HCEC 1CT (cell line): ENCODE measurements around the gene SEL1L3.

Source experiments
- DNase-seq: peaks from one replicate; pipeline ENCODE4 v3.0.0-alpha.2; 2017

Gene SEL1L3

GRCh38 chr4:25815586-25815985 is 47.2 kb downstream of the SEL1L3 start:
- DNase-seq: no peak

GRCh38 chr4:25814301-25815136 is 48.3 kb downstream of the SEL1L3 start:
- no peak for DNase-seq

GRCh38 chr4:25813448-25814106 is 49.2 kb downstream of the SEL1L3 start:
- DNase-seq: peak; percentile 69

DNA sequence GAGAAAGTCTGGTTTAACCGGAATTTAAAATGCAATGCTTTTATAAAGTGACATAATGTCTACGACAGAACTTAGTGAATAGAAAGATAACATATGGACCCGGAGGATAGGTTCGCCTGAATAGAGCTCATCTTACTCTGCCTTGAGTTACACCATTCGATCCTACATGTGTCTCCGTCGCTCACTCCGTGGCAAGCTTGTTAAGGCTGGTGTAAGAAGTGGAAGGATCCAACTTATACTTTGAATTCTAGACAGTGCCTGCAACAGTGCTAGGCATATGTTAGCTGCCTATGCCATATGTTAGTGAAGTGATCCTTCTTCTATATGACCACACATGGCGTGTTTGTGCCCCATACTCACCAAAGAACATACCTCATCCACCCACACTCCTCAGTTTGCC is 50.9 kb downstream of the SEL1L3 start:
- DNase-seq: no peak

DNA sequence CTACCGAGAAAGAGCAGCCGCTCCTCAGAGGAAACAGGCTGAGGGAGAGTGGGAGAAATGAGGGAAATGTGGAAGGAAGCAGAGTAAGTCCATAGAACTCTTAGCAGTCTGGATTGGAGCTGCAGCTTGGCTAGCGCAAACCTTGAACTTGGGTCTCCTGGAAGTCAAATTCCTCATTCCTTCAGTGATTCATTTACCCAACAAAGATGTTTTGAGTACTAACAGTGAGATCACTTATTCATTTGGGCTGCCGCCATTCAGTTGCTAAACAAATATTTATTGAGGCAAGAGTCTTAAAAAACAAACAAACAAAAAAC is 51.5 kb downstream of the SEL1L3 start:
- DNase-seq: no peak

DNA sequence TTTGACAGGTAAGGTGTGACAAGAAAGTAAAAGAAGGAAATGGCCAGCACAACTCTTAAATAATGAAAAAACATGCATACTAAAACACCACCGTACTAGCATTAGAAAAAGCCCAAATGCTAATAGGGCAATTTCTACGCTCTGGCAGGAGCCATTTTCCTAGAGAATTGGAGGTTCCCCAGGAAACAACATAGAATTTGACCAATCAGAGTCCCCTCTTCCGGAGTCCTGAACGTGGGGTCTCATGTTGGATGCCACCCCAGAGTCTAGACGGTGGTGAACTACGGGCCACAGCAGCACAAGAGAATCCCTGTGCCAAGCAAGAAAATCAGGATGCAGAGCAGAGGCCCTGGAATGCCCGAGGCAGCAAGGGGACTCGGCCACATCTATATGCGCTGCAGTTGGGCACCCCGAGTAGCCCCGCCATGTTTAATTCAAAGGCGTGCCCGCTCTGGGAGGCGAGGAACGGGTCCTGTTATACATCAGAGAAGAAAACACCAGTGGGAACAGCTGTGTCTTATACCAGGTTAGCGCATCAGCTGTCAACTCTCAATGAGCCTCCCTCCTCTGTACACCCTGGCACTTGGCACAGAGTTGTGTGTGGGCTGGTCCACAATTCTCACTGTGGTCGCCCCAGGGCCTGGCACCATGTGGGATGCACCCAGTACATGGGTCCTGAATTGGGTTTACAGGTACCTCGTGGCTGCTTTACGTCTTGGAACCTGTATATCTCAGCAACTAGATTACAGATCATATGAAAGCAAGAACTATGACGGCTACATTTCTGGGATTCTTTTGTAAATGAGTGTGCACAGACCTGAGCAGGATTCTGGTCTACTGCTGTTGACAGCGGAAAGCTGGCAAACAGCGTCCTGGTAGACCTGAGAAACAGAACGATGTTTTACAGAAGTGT is 52.1 kb downstream of the SEL1L3 start:
- no peak for DNase-seq

- no peak for DNase-seq
Measured at GRCh38 chr4:25809996-25810395, 52.8 kb downstream of the SEL1L3 start.

GRCh38 chr4:25807102-25807728 is 55.6 kb downstream of the SEL1L3 start:
- no peak for DNase-seq

GRCh38 chr4:25805255-25805860 is 57.4 kb downstream of the SEL1L3 start:
- no peak for DNase-seq

DNA sequence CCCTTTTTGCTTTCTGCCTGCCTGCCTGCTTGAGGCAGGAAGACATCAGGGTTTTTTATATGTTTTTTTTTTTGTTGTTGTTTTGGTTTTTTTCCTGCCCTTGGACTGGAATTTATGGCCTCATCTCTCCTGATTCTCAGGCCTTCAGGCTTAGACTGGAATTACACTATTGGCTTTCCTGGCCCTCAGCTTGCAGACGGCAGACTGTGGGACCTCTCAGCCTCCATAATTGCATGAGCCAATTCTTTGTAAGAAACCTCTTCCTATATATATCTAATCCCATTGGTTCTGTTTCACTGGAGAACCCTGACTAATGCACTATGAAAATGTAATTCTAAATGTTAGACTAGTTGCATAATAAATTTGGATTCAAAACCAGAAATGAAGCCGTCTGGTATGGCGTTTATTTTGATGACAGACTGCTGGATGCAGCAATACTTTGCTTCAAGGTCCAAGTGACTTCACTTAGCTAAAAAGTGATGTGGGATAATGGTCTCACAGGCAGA is 59.0 kb downstream of the SEL1L3 start:
- no peak for DNase-seq

- DNase-seq: no peak
Measured at GRCh38 chr4:25801594-25801993, 61.2 kb downstream of the SEL1L3 start.

DNA sequence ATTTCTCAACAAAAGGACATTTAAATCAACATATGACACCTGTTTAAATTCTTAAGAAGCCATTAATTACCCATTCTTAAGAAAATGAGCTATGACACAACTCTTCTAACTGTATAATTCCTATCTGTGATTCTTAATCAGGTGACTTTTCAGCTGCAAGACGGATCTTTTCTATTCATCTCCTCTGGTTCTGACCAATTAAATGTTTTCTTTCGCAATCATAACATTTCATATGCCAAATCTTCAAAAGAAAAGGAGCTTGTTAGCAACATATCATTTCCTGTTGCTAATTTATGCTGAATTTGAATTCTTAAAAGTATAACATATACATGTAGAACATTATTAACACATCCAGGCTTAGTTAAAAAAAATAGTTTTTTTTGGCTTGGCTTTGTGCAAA is 62.5 kb downstream of the SEL1L3 start:
- no peak for DNase-seq

DNA sequence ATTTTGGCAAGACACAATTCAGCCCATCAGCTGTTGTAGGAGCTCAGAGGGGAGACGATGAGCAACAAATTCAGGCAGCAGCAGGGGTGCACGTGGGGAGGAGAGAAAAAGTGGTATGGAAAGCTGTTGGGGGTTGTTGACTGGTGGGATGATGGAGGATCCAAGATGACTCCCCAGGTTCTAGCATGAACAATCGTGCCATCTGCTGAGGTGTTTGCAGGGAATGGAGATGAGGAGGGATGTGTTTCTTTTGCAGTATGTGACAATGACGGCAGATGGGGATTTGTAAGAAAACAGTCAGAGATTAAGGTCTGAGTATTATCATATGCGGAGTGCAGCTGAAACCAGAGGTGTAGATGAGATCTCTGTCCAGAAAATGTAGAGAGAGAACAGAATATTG is 63.3 kb downstream of the SEL1L3 start:
- DNase-seq: no peak

DNA sequence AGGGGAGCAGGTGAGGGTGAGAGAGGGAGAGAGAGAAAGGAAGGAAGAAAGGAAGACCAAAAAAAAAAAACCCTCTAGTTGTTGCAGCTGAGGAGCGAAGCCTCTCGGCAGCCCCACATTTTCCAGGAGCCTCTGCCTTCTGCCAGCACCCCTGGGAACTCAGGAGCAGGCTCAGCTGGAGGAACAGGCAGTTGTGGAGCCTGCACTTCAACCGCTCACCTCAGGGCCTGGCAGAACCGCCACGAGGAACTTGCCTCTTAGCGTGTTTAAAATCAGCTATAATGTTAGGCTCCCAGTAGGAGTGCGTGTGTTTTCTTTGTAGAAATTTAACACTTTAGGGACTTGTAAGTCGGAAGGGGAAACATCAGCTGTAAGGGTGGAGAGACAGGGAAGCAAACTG is 65.7 kb downstream of the SEL1L3 start:
- no peak for DNase-seq

GRCh38 chr4:25795566-25796454 is 67.0 kb downstream of the SEL1L3 start:
- peak; percentile 59 for DNase-seq

DNA sequence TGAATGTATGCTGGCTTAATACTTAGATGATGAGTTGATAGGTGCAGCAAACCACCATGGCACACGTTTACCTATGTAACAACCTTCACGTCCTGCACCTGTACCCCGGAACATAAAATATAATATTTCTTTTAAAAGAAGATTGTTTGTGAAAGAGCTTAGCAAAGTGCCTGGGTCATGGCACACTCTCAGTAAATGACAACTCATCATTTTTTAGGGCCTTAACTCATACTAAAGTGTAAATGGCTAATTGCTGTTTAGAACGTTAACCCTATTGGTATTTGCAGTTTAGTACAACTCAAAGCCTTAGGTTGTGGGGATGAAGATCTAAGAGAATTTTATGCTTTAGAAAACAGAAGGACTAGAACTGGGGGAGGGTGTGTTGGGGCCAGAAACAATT is 67.7 kb downstream of the SEL1L3 start:
- no peak for DNase-seq

DNA sequence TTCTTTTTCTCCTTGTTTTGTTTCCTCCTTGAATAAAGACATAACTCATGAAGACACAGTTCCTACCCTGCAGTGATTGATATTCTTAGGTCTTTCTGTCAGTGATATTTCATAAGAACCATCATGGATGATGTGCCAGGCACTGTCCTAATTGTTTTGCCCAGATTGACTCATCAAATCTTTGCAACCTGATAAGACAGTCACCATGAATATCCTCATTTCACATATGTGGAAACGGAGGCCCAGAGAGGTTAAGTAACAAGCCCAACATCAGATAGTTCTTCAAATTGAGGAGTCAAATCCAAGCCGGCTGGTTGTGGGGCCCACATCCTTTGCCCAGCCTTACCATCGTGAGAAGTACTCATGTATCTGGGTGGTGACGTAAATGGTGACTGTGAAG is 69.9 kb downstream of the SEL1L3 start:
- DNase-seq: no peak

DNA sequence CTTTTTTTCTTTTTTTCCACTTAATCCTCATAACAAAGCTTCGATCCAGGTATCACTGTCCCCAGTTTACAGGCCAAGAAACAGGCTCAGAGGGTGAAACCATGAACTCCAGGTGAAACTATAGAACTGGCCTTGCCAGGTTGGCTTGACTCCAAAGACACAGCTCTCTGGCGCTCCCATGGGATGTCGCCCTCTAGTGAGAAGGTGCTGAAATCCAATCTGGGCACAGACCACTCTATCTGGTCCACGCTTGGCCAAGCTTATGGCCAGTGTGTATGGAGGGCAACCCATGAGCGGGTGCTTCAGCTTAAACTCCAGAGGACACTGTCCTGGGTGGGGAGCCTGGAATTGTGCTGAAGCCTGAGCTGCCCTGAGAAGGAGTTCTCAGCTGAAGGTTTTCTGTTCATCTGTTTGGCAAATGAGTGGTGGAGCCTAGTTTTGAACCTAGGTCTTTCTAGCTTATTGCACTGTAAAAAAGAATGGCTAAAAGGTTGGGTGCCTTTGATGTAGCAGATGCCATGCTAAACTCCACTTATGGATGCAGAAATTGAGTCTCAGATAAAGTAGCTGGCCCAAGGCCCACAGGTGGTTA is 70.5 kb downstream of the SEL1L3 start:
- DNase-seq: peak; percentile 13

- DNase-seq: no peak
Measured at GRCh38 chr4:25790024-25790423, 72.8 kb downstream of the SEL1L3 start.

GRCh38 chr4:25788703-25789238 is 74.0 kb downstream of the SEL1L3 start:
- DNase-seq: no peak
